Hepatocyte (in vitro differentiated cells): Measurements from ENCODE around the gene TTC31. TPM values are rescaled to one million over a fixed set of nuclear protein-coding genes. Genes with fewer than 3 reads are reported as not detected.

ENCODE experiments used
- DNase-seq: peaks from one replicate; pipeline ENCODE4 v3.0.0-alpha.2; 2016; ENCODE audit warnings: low spot score
- H2AFZ ChIP-seq: fragments of 200-600 bp; sonication (generic); 2 replicates; pipeline ENCODE4 v1.6.0; 2016; ENCODE audit warnings: antibody characterized with exemption, mild to moderate bottlenecking
- H3K27ac ChIP-seq: fragments of 200-600 bp; sonication (generic); 2 replicates; pipeline ENCODE4 v1.5.1; 2016; ENCODE audit warnings: mild to moderate bottlenecking
- H3K27me3 ChIP-seq: fragments of 200-600 bp; sonication (generic); 2 replicates; pipeline ENCODE4 v1.6.1; 2016
- H3K36me3 ChIP-seq: fragments of 200-600 bp; sonication (generic); replicated peaks from 2 replicates; pipeline ENCODE4 v1.5.1; 2016; ENCODE audit warnings: low read depth; ENCODE audit not compliant: insufficient read depth
- H3K4me1 ChIP-seq: fragments of 200-600 bp; sonication (generic); 2 replicates; pipeline ENCODE4 v1.5.1; 2016; ENCODE audit warnings: mild to moderate bottlenecking, moderate library complexity; ENCODE audit not compliant: insufficient read depth
- H3K4me2 ChIP-seq: fragments of 200-600 bp; sonication (generic); 2 replicates; pipeline ENCODE4 v1.6.0; 2016
- H3K4me3 ChIP-seq: fragments of 200-600 bp; sonication (generic); 2 replicates; pipeline ENCODE4 v1.5.1; 2016; ENCODE audit warnings: mild to moderate bottlenecking
- H3K79me2 ChIP-seq: fragments of 200-600 bp; sonication (generic); 2 replicates; pipeline ENCODE4 v1.6.0; 2017; ENCODE audit warnings: mild to moderate bottlenecking
- H3K9me2 ChIP-seq: fragments of 200-600 bp; sonication (generic); replicated peaks from 2 replicates; pipeline ENCODE4 v1.6.0; 2017; ENCODE audit warnings: mild to moderate bottlenecking; ENCODE audit not compliant: insufficient read depth
- H3K9me3 ChIP-seq: fragments of 200-600 bp; sonication (generic); 2 replicates; pipeline ENCODE4 v1.5.1; 2016; ENCODE audit warnings: low read depth, mild to moderate bottlenecking
- H4K20me1 ChIP-seq: fragments of 200-600 bp; sonication (generic); 2 replicates; pipeline ENCODE4 v1.6.0; 2016; ENCODE audit warnings: mild to moderate bottlenecking; ENCODE audit not compliant: insufficient read depth, poor library complexity, severe bottlenecking
- CTCF ChIP-seq: fragments of 200-600 bp; sonication (generic); IDR thresholded peaks from 2 replicates; pipeline ENCODE4 v1.5.1; 2016; ENCODE audit warnings: antibody characterized with exemption, mild to moderate bottlenecking; ENCODE audit not compliant: poor library complexity
- EZH2 ChIP-seq: fragments of 200-600 bp; sonication (generic); IDR thresholded peaks from 2 replicates; pipeline ENCODE4 v1.6.1; 2016; ENCODE audit warnings: antibody characterized with exemption, mild to moderate bottlenecking, borderline replicate concordance
- EZH2phosphoT487 ChIP-seq: fragments of 200-600 bp; sonication (generic); IDR thresholded peaks from one replicate; pipeline ENCODE4 v1.6.1; 2018; ENCODE audit warnings: antibody characterized with exemption, mild to moderate bottlenecking, low read depth, moderate library complexity; ENCODE audit not compliant: unreplicated experiment, severe bottlenecking
- WGBS: methylation state at CpG from one replicate; pipeline ENCODE4 v1.1.6; 2016; ENCODE audit warnings: low lambda C conversion rate; ENCODE audit errors: missing lambda C conversion rate; 5-methylcytosine and 5-hydroxymethylcytosine counted together
- polyA plus RNA-seq: library from polyadenylated mRNA; unstranded; fragments of >200 nt; fragmentation: Nextera tagmentation; extraction: Ambion mirVana; gene quantifications from 2 replicates; pipeline ENCODE4 v1.2.1, GENCODE V29; 2016
- total RNA-seq: library from RNA; depleted of rRNA; stranded (reverse); fragments of >200 nt; gene quantifications from 2 replicates; pipeline ENCODE4 v1.2.3, GENCODE V29; 2014

TTC31 gene
- total and polyA plus RNA-seq, 2 experiments from 2014 or later: 21.3 to 25.1 TPM

GRCh38 chr2:74502720-74503505 is 20.0 kb downstream of the TTC31 start:
- Histone ChIP-seq H3K27me3 (peaks cover 35% of the 10 kb centered on the region), H3K9me2 (no peaks in the 10 kb centered on the region), H4K20me1 (no peaks in the 10 kb centered on the region), H2AFZ (peak overlapping the region; percentile 80), H3K9me3 (no peaks in the 10 kb centered on the region), H3K4me3 (peak overlapping the region; percentile 40), H3K36me3 (no peaks in the 10 kb centered on the region), H3K79me2 (peaks cover 40% of the 10 kb centered on the region), H3K4me1 (peaks cover 57% of the 10 kb centered on the region), H3K27ac (peak overlapping the region; percentile 99), H3K4me2 (peak overlapping the region; percentile 92)
- DNase-seq: peak; percentile 92
- TF ChIP-seq CTCF (peak; percentile 44), EZH2 (peak; percentile 61), EZH2phosphoT487 (no peak)
- WGBS: 4% methylated on average over 65 of the region's 67 CpGs

GRCh38 chr2:74503506-74504475 is 20.9 kb downstream of the TTC31 start:
- no peaks in the 10 kb centered on the region for H3K36me3 ChIP-seq
- TF ChIP-seq EZH2 (no peak), CTCF (no peak), EZH2phosphoT487 (no peak)
- H3K79me2 ChIP-seq: peaks cover 40% of the 10 kb centered on the region
- peaks cover 26% of the 10 kb centered on the region for H3K27me3 ChIP-seq
- H3K9me2 ChIP-seq: no peaks in the 10 kb centered on the region
- H3K9me3 ChIP-seq: no peaks in the 10 kb centered on the region
- WGBS: 57% methylated on average over 44 of the region's 45 CpGs
- H4K20me1 ChIP-seq: no peaks in the 10 kb centered on the region
- H2AFZ ChIP-seq: peak overlapping the region; percentile 53
- H3K4me3 ChIP-seq: peak overlapping the region; percentile 30
- peak overlapping the region; percentile 99 for H3K27ac ChIP-seq
- DNase-seq: no peak
- peak overlapping the region; percentile 92 for H3K4me2 ChIP-seq
- peaks cover 55% of the 10 kb centered on the region for H3K4me1 ChIP-seq

- Histone ChIP-seq H3K27me3 (peaks cover 20% of the 10 kb centered on the region), H3K4me1 (peaks cover 49% of the 10 kb centered on the region), H3K36me3 (no peaks in the 10 kb centered on the region), H3K79me2 (peaks cover 40% of the 10 kb centered on the region), H3K9me2 (no peaks in the 10 kb centered on the region), H3K4me2 (peak overlapping the region; percentile 92), H3K9me3 (no peaks in the 10 kb centered on the region), H3K27ac (peak overlapping the region; percentile 27), H4K20me1 (no peaks in the 10 kb centered on the region), H3K4me3 (no peak overlapping the region), H2AFZ (no peak overlapping the region)
- DNase-seq: no peak
- WGBS: 94% methylated on average over 3 of the region's 3 CpGs
- no peak for TF ChIP-seq CTCF
- TF ChIP-seq EZH2: no peak
- TF ChIP-seq EZH2phosphoT487: no peak
These were observed 21.7 kb downstream of the TTC31 start for GRCh38 chr2:74504591-74504990.
